H1 (cell line): Measurements from ENCODE around the gene ACADM. TPM values are rescaled to one million over a fixed set of nuclear protein-coding genes. Genes with fewer than 3 reads are reported as not detected.

Experiments
- CTCF ChIA-PET: fragments of 300-600 bp; sonication (Branson Sonifier 250); formaldehyde crosslinking; loops from one replicate; lab custom pipeline; 2021; ENCODE audit not compliant: partially characterized antibody; lab: Charles Lee
- POLR2A ChIA-PET: fragments of 300-600 bp; sonication (Branson Sonifier 250); formaldehyde crosslinking; loops from one replicate; lab custom pipeline; 2021; ENCODE audit warnings: inconsistent platforms; ENCODE audit not compliant: partially characterized antibody; lab: Charles Lee
- DNase-seq, 2 experiments: peaks; one replicate each; pipeline versions ENCODE4 v3.0.0 to v3.0.0-alpha.2; 2010 to 2022; ENCODE audit warnings: low spot score in 2 of 2, low read depth in 1 of 2, mixed read lengths in 1 of 2
- FAIRE-seq: peaks from 2 replicates; lab custom pipeline; 2011; peaks lifted over from hg19 to GRCh38; lab: Jason Lieb, UNC
- H2AFZ ChIP-seq: 2 replicates; pipeline ENCODE4 v1.8.1; 2012; ENCODE audit warnings: low read length, inconsistent platforms
- H2AK5ac ChIP-seq: 2 replicates; pipeline ENCODE4 v1.6.1; 2013; ENCODE audit warnings: low read depth, low read length
- H2BK120ac ChIP-seq: replicated peaks from 2 replicates; pipeline ENCODE3; 2013; ENCODE audit warnings: low read depth, low read length, inconsistent platforms
- H2BK12ac ChIP-seq: 2 replicates; pipeline ENCODE4 v1.6.1; 2013; ENCODE audit warnings: low read depth, low read length
- H2BK15ac ChIP-seq: 2 replicates; pipeline ENCODE4 v1.6.1; 2013; ENCODE audit warnings: low read length
- H2BK20ac ChIP-seq: 2 replicates; pipeline ENCODE4 v1.6.1; 2013; ENCODE audit warnings: low read length
- H2BK5ac ChIP-seq: 2 replicates; pipeline ENCODE4 v1.6.1; 2013; ENCODE audit warnings: low read depth, low read length
- H3K14ac ChIP-seq: 2 replicates; pipeline ENCODE4 v1.6.1; 2013; ENCODE audit warnings: inconsistent platforms; ENCODE audit not compliant: insufficient read length
- H3K18ac ChIP-seq: 2 replicates; pipeline ENCODE4 v1.6.1; 2013; ENCODE audit warnings: low read length; ENCODE audit errors: extremely low read depth
- H3K23ac ChIP-seq: 2 replicates; pipeline ENCODE4 v1.6.1; 2013; ENCODE audit warnings: inconsistent platforms; ENCODE audit not compliant: insufficient read length
- H3K23me2 ChIP-seq: 2 replicates; pipeline ENCODE4 v1.6.1; 2013; ENCODE audit warnings: low read depth, low read length
- H3K27ac ChIP-seq: 2 replicates; pipeline ENCODE4 v1.6.1; 2011; ENCODE audit warnings: low read depth, low read length, inconsistent platforms
- H3K27me3 ChIP-seq, 4 experiments: replicated peaks in 1 of 4; 1 replicate in 1 of 4; 2 replicates in 3 of 4; pipeline versions ENCODE4 v1.6.1 to v1.8.1; 2011 to 2013; ENCODE audit warnings: low read length in 3 of 4, mild to moderate bottlenecking in 3 of 4, inconsistent platforms in 2 of 4, mixed read lengths in 2 of 4, moderate library complexity in 1 of 4; ENCODE audit not compliant: control insufficient read depth in 3 of 4, insufficient read depth in 3 of 4; ENCODE audit errors: extremely low read depth in 1 of 4
- H3K36me3 ChIP-seq, 4 experiments: 2 replicates each; pipeline versions ENCODE4 v1.6.1 to v1.8.1; 2011 to 2013; ENCODE audit warnings: mild to moderate bottlenecking in 4 of 4, low read length in 3 of 4, moderate library complexity in 2 of 4, control low read depth in 1 of 4, inconsistent platforms in 1 of 4; ENCODE audit not compliant: insufficient read depth in 4 of 4, control insufficient read depth in 2 of 4
- H3K4ac ChIP-seq: replicated peaks from 2 replicates; pipeline ENCODE3; 2013; ENCODE audit warnings: low read length, low read depth, mixed read lengths, inconsistent platforms; ENCODE audit not compliant: insufficient read length
- H3K4me1 ChIP-seq, 4 experiments: replicated peaks in 1 of 4; 1 replicate in 1 of 4; 2 replicates in 3 of 4; pipeline versions ENCODE4 v1.6.1 to v1.8.1; 2011 to 2013; ENCODE audit warnings: low read length in 3 of 4, inconsistent platforms in 2 of 4, mixed read lengths in 1 of 4; ENCODE audit not compliant: insufficient read depth in 4 of 4, control insufficient read depth in 3 of 4
- H3K4me2 ChIP-seq, 2 experiments: 2 replicates each; pipeline versions ENCODE4 v1.6.1 to v1.8.1; 2011 to 2013; ENCODE audit warnings: low read depth in 2 of 2, low read length in 2 of 2, control low read depth in 1 of 2, inconsistent platforms in 1 of 2, mild to moderate bottlenecking in 1 of 2; ENCODE audit not compliant: insufficient read depth in 1 of 2
- H3K4me3 ChIP-seq, 4 experiments: fragments of 200-600, 300-600 bp in 1 of 4; sonication (generic), shearing (Covaris generic), sonication (Bioruptor Twin) in 1 of 4; 2 replicates each; pipeline versions ENCODE4 v1.5.1 to v1.8.1; 2011 to 2016; ENCODE audit warnings: low read length in 4 of 4, low read depth in 3 of 4, control low read depth in 2 of 4, inconsistent platforms in 2 of 4, mild to moderate bottlenecking in 2 of 4, mixed read lengths in 1 of 4, moderate library complexity in 1 of 4; ENCODE audit not compliant: insufficient read depth in 2 of 4; ENCODE audit errors: extremely low read depth in 1 of 4
- H3K56ac ChIP-seq: replicated peaks from 2 replicates; pipeline ENCODE3; 2013; ENCODE audit warnings: low read depth, mild to moderate bottlenecking, mixed read lengths, low read length, inconsistent platforms; ENCODE audit not compliant: insufficient read length
- H3K79me1 ChIP-seq: 2 replicates; pipeline ENCODE4 v1.6.1; 2013; ENCODE audit warnings: low read depth, low read length, control low read depth
- H3K79me2 ChIP-seq, 2 experiments: 2 replicates each; pipeline versions ENCODE4 v1.6.1 to v1.8.1; 2012 to 2013; ENCODE audit warnings: low read length in 2 of 2, mild to moderate bottlenecking in 2 of 2, inconsistent platforms in 1 of 2; ENCODE audit not compliant: insufficient read depth in 2 of 2, control insufficient read depth in 1 of 2
- H3K9ac ChIP-seq, 4 experiments: replicated peaks in 1 of 4; 1 replicate in 1 of 4; 2 replicates in 3 of 4; pipeline versions ENCODE4 v1.6.1 to v1.8.1; 2011 to 2013; ENCODE audit warnings: low read depth in 3 of 4, low read length in 3 of 4, control low read depth in 2 of 4, mild to moderate bottlenecking in 2 of 4, moderate library complexity in 2 of 4, inconsistent platforms in 1 of 4; ENCODE audit errors: extremely low read depth in 1 of 4
- H3K9me3 ChIP-seq, 2 experiments: 2 replicates each; pipeline versions ENCODE4 v1.6.1 to v1.8.1; 2012 to 2013; ENCODE audit warnings: mild to moderate bottlenecking in 2 of 2, moderate library complexity in 2 of 2, control low read depth in 1 of 2, inconsistent platforms in 1 of 2, low read depth in 1 of 2, low read length in 1 of 2, mixed read lengths in 1 of 2; ENCODE audit not compliant: insufficient read depth in 2 of 2
- H4K20me1 ChIP-seq, 2 experiments: replicated peaks in 1 of 2; 2 replicates each; pipeline versions ENCODE3 to v1.8.1; 2011 to 2013; ENCODE audit warnings: inconsistent platforms in 2 of 2, low read length in 2 of 2, mild to moderate bottlenecking in 1 of 2; ENCODE audit not compliant: insufficient read depth in 2 of 2, control insufficient read depth in 1 of 2
- H4K5ac ChIP-seq: 2 replicates; pipeline ENCODE4 v1.6.1; 2013; ENCODE audit warnings: low read length, low read depth, mixed read lengths, inconsistent platforms; ENCODE audit not compliant: insufficient read length
- H4K8ac ChIP-seq: 2 replicates; pipeline ENCODE4 v1.8.0; 2013; ENCODE audit warnings: mild to moderate bottlenecking, moderate library complexity, low read length, inconsistent platforms; ENCODE audit not compliant: insufficient read depth; ENCODE audit errors: extremely low read depth
- H4K91ac ChIP-seq: replicated peaks from 2 replicates; pipeline ENCODE3; 2013; ENCODE audit warnings: low read length, mixed read lengths, inconsistent platforms; ENCODE audit not compliant: insufficient read length
- EZH2 ChIP-seq: fragments of 200-600 bp; sonication (generic); IDR thresholded peaks from 2 replicates; pipeline ENCODE4 v1.7.1; 2012; ENCODE audit warnings: low read depth, mild to moderate bottlenecking, moderate library complexity, low read length, inconsistent platforms; ENCODE audit not compliant: severe bottlenecking
- HDAC6 ChIP-seq: IDR thresholded peaks from one replicate; pipeline ENCODE4 v1.7.1; 2012; ENCODE audit warnings: low read depth, mild to moderate bottlenecking, inconsistent platforms, low read length, moderate library complexity
- RFX5 ChIP-seq: IDR thresholded peaks from 2 replicates; pipeline ENCODE4 v1.6.1; 2011; ENCODE audit warnings: low read depth, low read length, improper control_type of control experiment, borderline replicate concordance
- RNF2 ChIP-seq: fragments of 200-900, 300-1000 bp; sonication (generic); IDR thresholded peaks from 2 replicates; pipeline ENCODE4 v1.7.1; 2016; ENCODE audit warnings: borderline replicate concordance, low read depth, mild to moderate bottlenecking, antibody characterized with exemption, low read length; ENCODE audit not compliant: poor library complexity, severe bottlenecking; ENCODE audit errors: missing control alignments
- TBP ChIP-seq: IDR thresholded peaks from 2 replicates; pipeline ENCODE4 v1.6.1; 2011; ENCODE audit warnings: low read depth, low read length, improper control_type of control experiment
- WGBS, 2 experiments: shearing (Covaris generic) in 1 of 2; methylation state at CpG; one replicate each; pipeline versions ENCODE4 v1.1.6 to v1.1.7; 2013 to 2015; ENCODE audit warnings: low lambda C conversion rate in 2 of 2, mixed read lengths in 2 of 2, inconsistent platforms in 1 of 2, low coverage in 1 of 2, missing lambda C conversion rate in 1 of 2; ENCODE audit not compliant: insufficient replicate concordance in 2 of 2, insufficient coverage in 1 of 2, insufficient read length in 1 of 2; ENCODE audit errors: extremely low coverage in 1 of 2, missing lambda C conversion rate in 1 of 2; 5-methylcytosine and 5-hydroxymethylcytosine counted together
- polyA plus RNA-seq, 7 experiments: library from polyadenylated mRNA; depleted of rRNA in 3 of 7; stranded (reverse) in 5 of 7; unstranded in 2 of 7; fragments of >200 nt in 5 of 7; fragments of 200-250 nt in 2 of 7; gene quantifications; 1 replicate in 5 of 7; 2 replicates in 1 of 7; 4 replicates in 1 of 7; pipeline versions ENCODE4 v1.2.1 to v1.2.3, GENCODE V29; 2011 to 2013; ENCODE audit warnings: missing spikeins in 2 of 7, mixed read lengths in 2 of 7
- total RNA-seq: library from RNA; stranded (reverse); fragmentation: NEBNext Ultra II Directional; extraction: Animal tissue kit (Norgen Biotek cat#: 25700); gene quantifications from 2 replicates; pipeline ENCODE4 v1.2.1, GENCODE V29; 2021

ACADM gene
- total and polyA plus RNA-seq, 2 of the 8 experiments (the other 6 are each of a cell fraction or from before 2014, with no cell fraction given): 14.3 to 40.0 TPM

- Histone ChIP-seq H3K18ac (no peak overlapping the region), H3K14ac (no peak overlapping the region), H3K56ac (no peak overlapping the region), H3K23ac (no peak overlapping the region), H2BK12ac (no peak overlapping the region), H2AK5ac (no peak overlapping the region), H2BK120ac (no peak overlapping the region), H4K8ac (no peak overlapping the region), H3K9me3 (0 out of 4 replicates have a peak, but pooled peaks cover 0 to 2% of the 10 kb centered on the region in 2 experiments), H2AFZ (no peak overlapping the region), H3K9ac (no peak overlapping the region), H3K4me2 (no peak overlapping the region), H2BK20ac (no peak overlapping the region), H4K91ac (no peak overlapping the region), H3K27me3 (no peaks in the 10 kb centered on the region), H3K79me2 (no peaks in the 10 kb centered on the region), H3K27ac (no peak overlapping the region), H3K79me1 (no peaks in the 10 kb centered on the region), H3K36me3 (no peaks in the 10 kb centered on the region; a peak in 1 of 8 replicates), H3K4me1 (no peaks in the 10 kb centered on the region), H3K4ac (no peak overlapping the region), H4K5ac (no peak overlapping the region), H2BK5ac (no peak overlapping the region), H3K4me3 (no peak overlapping the region), H4K20me1 (no peaks in the 10 kb centered on the region), H3K23me2 (no peaks in the 10 kb centered on the region), H2BK15ac (no peak overlapping the region)
- ChIA-PET CTCF (interaction anchor here (1.2 kb wide), 1 partner anchor 17 kb away, joined by 3 read pairs; no protein-coding TSS in a partner anchor), POLR2A (interaction anchor here (0.7 to 1.6 kb wide), 3 partner anchors 22 to 33 kb away, joined by 3 to 6 read pairs (median 3); partner anchors contain the start of gene RABGGTB)
- 86% methylated on average over 1 of the region's 1 CpG; no CpG with 5 or more reads in 1 of the 2 experiments for WGBS, 2 experiments
- TF ChIP-seq HDAC6 (no peak), RFX5 (no peak), TBP (no peak), RNF2 (no peak), EZH2 (no peak)
- DNase-seq (no peak), FAIRE-seq (no peak)
Measured at GRCh38 chr1:75764057-75764655, 39.6 kb downstream of the ACADM start.
